OCI-M2 (cell line): ENCODE results near the gene SLC45A3.
A peak's percentile ranks its signal among the peaks of the same experiment; 100 is the strongest.

ENCODE experiments used
- DNase-seq: peaks from one replicate; lab custom pipeline; 2025; ENCODE audit not compliant: unreplicated experiment; lab: John Stamatoyannopoulos, UW

SLC45A3 gene

GRCh38 chr1:205700865-205701401 lies 20.6 kb upstream of the SLC45A3 start:
- no peak for DNase-seq

DNA sequence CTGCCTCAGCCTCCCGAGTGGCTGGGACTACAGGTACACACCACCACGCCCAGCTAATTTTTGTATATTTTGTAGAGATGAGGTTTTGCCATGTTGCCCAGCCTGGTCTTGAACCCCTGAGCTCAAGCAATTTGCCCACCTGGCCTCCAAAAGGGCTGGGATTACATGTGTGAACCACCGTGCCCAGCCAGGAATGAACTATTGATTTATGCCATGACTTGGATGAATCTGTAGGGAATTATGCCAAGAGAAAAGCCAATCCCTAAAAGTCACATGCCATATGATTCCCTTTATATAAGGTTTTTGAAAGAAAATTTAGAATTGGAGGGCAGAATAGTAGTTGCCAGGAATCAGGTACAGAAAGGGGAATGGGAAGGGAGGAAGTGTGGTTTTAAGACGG lies 19.1 kb upstream of the SLC45A3 start:
- no peak for DNase-seq

GRCh38 chr1:205698921-205699320 lies 18.6 kb upstream of the SLC45A3 start:
- no peak for DNase-seq

GRCh38 chr1:205693421-205693991 lies 13.2 kb upstream of the SLC45A3 start:
- DNase-seq = no peak

DNA sequence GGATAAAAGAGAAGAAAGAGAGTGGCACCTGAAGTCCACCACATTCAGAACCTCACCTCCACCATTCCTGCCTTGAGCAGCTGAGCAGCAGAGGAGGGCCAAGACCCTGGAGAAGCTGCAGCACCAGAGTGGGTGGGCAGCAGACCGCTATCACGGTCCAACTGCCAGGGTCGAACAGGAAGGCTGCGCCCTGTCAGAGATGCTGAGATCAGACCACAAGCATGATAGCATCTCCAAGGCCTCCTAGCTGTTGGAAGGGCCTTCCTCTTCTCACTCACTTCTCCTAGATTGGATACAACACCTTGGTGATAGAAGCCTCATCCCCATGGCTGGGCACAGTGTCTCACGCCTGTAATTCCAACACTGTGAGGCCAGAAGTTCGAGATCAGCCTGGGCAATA lies 12.1 kb upstream of the SLC45A3 start:
- DNase-seq = no peak

DNA sequence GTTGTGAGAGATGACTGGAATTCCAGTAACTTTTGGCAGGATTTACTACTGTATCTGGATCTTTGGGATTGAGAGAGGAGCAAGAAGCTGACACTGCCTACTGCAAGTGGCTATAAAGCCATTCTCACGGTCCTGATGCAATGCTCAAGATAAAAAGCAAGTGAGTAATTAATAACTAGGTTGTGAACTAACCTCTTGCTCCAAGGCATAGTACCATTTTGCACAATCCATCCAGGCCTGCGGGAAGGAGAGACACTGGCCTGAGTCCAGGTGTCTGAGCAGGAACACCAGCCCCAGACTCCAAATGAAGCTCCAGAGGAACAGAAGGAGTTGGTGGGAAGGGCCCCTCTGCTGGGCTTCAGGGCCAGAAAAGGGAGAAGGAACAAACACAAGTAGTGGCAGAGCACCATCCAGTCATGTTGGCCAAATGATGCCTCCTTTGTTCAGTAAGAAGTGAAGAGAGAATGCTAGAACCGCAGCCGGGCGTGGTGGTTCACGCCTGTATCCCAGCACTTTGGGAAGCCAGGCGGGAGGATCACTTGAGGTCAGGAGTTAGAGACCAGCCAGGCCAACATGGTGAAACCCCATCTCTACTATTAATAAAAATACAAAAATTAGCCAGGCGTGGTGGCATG lies 9.9 kb upstream of the SLC45A3 start:
- no peak for DNase-seq

DNA sequence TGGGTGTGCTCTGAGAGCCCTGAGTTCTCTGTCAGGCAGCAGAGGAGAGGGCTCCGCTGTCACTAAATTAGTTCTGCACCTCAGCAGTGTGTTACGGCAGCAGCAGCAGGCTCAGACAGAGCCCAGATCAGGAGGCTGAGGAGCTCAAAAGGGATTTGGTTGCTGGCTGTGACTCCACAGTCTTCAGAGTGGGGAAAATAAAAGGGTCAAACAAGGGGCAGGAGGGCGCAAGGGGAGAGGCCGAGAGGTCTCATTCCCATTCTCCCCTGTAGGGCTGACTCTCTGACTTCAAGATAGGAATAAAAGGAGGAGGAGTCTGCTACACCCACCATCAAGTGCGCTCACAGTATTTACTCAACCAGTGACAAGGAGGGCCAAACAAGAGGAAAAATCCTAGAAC lies 9.2 kb upstream of the SLC45A3 start:
- DNase-seq = no peak

DNA sequence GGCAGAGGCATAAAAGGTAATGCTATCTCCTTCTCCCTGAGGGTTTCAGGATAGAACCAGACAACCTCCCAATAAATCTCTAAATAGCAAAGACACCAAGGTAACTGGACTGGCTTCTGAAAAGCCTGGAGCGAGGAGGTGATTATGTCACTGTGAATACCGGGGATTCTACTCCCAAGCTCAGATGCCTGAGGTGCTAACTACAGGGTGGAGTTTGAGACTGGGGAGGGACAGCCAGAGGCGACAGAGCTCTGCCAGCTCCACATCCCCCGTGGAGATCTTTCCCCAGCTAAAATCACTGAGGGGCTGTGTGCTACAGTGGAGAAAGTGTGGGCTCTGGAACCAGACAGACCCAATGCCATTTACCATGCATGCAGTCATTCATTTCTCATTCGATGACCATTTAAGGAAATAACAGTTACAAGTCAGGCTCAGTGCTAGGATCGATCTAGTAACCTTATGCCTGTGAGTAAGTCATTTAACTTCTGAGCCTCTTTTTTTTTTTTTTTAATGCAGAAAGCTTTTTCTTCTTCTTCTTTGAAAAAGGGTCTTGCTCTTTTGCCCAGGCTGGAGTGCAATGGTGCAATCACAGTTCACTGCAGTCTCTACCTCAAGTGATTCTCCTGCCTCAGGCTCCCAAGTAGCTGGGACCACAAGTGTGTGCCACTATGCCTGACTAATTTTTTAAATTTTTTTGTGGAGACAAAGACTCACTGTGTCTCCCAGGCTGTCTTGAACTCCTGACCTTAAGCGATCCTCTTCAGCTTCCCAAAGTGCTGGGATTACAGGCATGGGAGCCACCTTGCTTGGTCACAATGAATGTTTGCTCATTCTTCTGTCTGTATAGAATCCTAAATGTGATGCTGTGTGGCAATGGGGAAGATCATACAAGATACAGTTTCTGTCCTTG lies 8.1 kb upstream of the SLC45A3 start:
- no peak for DNase-seq

DNA sequence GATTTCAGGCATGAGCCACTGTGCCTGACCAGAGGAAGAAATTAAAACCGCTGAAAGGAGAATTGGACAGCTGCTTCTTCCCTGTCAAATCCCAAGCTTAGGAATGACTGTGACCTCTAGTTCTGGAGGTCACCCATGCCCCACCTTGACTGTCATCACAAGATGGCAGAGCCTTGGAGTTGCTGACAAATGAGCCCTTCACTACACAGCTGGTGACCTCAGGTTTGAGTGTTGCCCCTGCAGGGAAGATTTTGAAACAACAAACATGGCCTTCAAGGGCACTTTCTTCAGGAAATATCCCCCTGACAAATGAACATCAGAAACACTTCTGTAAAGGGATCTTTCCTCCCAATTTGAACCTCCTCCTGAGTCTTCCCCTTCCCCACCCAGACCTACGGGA lies 6.9 kb upstream of the SLC45A3 start:
- DNase-seq = no peak

DNA sequence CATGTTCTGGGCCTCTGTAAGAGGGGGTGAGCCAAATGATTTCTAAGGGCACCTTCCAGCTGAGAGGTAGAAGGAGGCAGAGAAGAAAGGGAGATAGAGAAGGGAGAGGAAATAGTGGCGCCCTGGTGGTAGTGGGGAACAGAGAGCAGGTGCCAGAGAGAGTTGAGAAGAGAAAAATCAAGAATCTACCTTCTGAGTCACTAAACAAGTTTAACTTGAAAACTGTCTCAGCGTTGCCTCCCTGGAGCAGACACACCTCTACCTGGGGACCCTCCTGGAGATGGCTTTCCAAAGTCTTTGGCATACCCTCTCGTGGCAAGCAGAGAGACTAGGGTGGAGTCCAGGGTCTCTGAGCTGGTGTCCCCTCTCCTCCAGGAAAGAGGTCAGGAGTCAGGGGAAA lies 1.1 kb upstream of the SLC45A3 start:
- no peak for DNase-seq

DNA sequence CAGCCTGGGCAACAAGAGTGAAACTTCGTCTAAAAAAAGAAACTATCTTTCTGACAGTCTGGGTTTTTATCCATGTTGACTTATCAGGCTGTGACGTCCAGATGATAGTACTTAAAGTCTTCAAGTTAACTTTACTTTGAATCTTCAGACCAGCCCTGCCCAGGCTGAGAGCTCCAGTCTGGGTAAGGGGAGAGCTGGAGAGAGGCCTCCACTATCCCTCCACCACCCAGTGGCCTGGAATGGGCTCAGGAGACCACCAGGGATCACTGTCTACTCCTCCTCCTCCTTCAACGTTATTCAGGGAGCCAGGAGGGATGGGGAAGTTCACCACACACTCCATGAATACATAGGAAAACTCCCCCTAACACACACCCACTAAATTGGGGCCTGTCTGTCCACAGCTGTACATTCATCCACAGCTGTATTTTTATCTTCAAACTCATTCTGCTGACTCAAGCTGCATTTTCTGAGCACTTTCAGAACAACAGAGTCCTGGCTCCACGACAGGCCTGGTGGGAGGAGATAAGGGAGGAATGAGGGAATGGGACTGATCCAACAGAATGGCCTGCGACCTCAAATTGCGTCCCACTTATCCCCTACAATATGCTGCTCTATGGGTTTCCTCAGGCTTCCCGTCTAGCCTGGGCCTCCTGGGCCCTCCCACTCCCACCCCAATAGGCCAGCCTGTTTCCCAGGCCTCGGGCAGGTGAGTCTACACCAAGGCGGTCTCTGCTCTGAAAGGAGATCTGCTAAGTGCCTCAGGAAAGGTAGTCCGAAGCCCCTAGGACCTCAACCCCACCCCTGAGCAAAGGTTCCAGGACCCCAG lies 1.8 kb downstream of the SLC45A3 start:
- peak; percentile 38 for DNase-seq

DNA sequence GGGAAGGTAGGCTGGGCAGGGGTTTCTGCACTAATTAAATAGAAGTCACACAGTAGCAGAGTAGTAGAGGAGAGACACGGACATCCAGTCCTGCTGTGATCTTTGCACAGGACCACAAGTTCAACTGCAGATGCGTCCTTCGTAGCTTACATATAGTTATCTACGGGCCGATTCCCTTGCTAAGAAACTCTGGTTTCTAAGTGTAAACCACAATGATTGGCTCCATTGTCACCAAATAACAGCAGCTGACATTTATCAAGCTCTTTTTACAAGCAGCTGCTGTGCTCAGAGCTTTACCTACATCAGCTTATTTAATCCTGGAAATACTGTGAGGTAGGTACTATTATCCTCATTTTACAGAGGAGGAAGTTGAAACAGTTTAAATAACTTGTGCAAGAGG lies 3.1 kb downstream of the SLC45A3 start:
- no peak for DNase-seq

GRCh38 chr1:205676597-205676996 lies 3.7 kb downstream of the SLC45A3 start:
- no peak for DNase-seq

GRCh38 chr1:205676002-205676401 lies 4.3 kb downstream of the SLC45A3 start:
- no peak for DNase-seq

- DNase-seq = no peak
Observed at GRCh38 chr1:205675247-205675646, 5.1 kb downstream of the SLC45A3 start.

DNA sequence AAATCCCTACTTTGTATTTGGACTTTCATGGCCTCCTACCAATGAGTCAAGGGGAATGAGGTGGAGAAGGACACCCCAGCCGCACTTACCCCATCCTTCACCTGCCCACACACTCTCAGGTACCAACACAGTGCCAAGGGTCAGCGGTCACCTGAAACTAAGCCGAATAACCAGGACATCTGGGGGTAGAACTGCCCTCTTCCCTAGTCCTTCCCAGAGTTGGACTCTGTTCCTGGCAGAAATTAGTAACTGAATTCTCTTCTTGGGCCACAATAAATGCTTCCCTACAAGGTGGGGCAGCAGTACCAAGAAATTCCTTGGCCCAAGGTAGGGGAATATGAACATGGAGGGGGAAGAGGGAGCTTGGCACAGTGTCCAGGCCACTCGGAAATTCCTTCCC lies 7.3 kb downstream of the SLC45A3 start:
- DNase-seq = no peak

GRCh38 chr1:205672395-205672889 lies 7.9 kb downstream of the SLC45A3 start:
- no peak for DNase-seq

DNA sequence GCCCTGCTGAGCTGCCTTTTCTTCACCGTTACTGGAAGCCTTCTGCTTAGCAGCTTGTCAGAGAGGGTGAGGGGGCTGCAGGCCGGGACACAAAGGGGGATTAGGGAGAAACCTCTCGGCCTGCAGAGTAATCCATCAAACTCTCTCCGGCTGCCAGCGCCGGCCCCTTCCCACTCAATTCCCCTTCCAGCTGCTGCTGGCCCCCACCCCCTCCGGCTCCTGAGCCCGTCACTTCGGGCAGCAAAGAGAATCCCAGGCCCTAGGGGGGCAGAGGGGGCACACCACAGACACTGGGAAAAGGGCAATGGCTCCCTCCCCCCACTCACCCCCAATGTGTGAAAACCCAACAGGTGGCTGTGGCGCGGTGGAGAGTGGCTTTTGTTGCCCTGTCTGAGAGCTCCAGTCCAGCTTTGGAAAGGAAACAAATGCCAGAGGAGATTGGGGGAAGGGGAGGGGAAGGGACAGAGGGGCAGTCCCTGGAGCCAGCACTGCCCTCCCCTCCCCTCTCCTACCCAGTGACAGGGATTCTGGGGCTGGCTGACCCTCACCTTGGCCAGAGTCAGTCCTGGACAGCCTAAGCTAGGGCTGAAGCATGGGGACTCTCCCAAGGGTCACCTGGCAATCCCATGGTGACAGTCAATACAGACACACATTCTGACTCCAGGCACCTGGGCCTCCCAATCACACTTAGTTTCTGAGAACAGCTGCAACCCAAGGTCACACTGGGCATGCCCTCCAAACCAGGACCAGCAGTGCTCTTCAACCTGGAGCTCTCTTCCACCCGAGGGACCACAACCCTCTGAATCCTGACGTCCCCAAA lies 9.5 kb downstream of the SLC45A3 start:
- DNase-seq = no peak

GRCh38 chr1:205670150-205670446 lies 10.2 kb downstream of the SLC45A3 start:
- no peak for DNase-seq
